SKM-1 (cell line): Measurements from ENCODE around the gene CRYBG1.

ENCODE experiments used
- DNase-seq: peaks from one replicate; lab custom pipeline; 2025; ENCODE audit not compliant: unreplicated experiment; lab: John Stamatoyannopoulos, UW

Gene CRYBG1

DNA sequence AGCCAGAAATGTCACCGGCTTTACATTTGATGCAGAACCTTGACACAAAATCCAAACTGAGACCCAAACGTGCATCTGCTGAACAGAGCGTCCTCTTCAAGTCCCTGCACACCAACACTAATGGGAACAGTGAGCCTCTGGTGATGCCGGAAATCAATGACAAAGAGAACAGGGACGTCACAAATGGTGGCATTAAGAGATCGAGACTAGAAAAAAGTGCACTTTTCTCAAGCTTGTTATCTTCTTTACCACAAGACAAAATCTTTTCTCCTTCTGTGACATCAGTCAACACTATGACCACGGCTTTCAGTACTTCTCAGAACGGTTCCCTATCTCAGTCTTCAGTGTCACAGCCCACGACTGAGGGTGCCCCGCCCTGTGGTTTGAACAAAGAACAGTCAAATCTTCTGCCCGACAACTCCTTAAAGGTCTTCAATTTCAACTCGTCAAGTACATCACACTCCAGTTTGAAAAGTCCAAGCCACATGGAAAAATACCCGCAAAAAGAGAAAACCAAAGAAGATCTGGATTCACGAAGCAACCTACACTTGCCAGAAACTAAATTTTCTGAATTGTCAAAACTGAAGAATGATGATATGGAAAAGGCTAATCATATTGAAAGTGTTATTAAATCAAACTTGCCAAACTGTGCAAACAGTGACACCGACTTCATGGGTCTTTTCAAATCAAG lies 160.3 kb downstream of the CRYBG1 start:
- DNase-seq, result peak; percentile 68

DNA sequence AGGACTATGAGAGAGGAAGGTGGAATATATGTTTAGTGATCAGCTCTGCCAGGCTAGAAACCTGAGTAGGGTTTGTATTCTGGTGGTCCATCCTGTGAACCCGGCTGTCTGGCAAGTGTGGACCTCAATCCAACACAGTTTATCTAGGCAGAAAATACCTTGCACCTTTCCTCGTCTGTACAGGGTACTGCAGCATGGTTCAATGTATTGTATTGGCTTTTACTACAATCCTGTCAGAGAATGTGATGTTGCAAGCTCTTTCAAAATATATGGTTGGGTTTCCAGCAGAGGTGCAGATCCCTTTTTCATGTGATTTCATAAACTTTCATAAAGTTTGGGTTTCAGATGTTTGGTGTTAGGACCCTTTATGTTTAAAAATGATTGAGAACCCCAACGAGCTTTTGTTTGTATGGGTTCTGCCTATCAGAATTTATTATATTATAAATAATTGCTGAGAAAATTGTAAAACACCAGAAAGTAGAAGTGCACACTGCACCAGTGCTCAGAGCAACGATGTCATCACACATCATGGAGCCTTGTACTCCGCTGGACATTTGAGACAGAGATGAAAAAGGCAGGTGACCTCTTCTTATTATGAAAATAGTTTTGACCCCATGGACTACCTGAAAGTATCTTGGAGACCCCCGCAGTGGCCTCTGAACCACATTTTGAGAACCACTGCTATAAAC lies 162.2 kb downstream of the CRYBG1 start:
- DNase-seq, result peak; percentile 70

- no peak for DNase-seq
Observed at GRCh38 chr6:106525107-106525881, 164.8 kb downstream of the CRYBG1 start.

DNA sequence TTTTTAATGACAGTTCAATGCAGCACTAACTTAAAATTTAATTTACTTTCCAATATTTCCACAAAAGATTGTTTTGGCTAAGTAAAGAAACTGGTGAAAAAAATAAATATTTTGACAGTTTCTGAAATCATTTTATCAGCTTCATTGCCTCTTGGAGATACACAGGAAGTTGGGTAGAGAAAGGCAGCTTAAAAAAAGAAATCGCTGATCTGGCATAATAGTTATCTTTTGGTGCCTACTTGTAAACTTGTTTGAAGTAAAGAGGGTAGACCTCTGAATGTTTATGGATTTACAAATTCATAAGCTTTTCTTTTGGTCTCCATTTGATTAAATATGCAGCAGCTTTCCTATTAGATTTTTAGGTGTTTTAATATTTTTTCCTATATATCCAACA lies 165.4 kb downstream of the CRYBG1 start:
- DNase-seq, result no peak

- DNase-seq, result no peak
Observed at GRCh38 chr6:106527117-106527516, 166.6 kb downstream of the CRYBG1 start.

GRCh38 chr6:106527979-106528378 lies 167.5 kb downstream of the CRYBG1 start:
- no peak for DNase-seq

DNA sequence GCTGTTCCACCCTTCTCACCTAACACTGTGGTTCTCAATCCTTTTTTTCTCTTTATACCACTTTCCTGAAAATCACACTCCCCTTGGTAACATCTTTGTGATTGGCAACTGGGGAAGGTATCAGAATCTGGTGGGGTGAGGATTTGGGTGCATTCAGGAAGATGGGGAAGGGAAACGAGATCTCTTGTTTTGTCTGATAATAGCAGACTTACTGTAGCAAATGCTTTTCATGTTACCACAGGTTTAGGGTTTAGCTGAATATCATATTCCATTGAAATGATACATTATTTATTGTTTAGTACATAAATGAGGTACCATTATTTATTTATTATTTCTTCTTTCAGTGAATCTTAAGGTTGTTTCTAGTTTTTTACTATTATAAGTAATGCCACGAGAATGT lies 168.0 kb downstream of the CRYBG1 start:
- DNase-seq, result no peak

DNA sequence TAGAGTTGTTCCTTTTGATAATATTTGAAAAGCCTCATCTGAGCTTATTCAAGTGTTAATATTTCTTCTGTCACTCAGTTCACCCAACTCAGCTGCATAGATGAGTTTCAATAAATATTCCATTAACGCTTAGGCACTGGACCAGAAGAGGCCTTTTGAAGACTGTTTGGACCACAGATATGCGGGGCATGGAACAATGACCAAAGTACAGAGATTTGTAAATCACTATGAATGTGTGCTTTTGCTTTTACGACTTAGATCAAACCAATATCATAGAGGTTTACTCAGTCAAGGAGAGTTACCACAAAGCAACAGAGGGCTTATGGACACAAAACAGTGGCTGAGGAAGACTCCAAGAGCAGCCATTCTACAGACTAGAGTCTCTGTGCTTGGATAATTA lies 168.9 kb downstream of the CRYBG1 start:
- DNase-seq, result no peak

DNA sequence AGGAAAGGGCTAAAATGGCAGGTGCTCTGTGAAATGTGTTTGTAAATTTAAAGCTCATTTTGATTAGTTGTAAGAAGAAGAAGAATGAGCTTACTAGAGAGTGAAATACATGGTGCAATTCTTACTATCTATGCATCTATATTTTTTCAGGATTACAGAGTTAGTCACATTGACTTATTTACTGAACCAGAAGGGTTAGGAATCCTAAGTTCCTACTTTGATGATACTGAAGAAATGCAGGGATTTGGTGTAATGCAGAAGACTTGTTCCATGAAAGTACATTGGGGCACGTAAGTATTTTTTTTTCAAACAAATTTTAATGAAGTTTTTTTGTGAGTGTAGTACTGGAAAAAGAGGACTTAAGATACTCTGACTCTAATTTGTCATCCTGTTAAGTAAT lies 169.5 kb downstream of the CRYBG1 start:
- no peak for DNase-seq

DNA sequence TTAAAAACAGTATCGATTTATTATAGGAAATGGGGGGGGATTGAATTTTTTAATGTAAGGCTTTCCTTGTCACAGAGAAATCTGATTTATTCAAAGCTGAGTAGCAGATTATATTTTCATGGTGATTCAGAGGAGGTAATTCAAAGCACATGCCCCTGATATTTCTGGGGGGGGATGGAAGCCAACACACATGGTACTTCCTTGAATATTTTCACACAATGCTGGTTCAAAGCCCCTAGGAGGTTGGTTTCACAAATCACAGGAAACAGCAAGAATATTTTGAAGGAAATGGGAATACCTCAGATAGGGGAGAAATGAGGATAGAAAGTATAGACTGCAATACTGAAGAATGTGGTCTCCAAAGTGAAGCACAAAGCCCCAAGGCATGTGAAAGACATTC lies 170.0 kb downstream of the CRYBG1 start:
- no peak for DNase-seq

GRCh38 chr6:106533054-106533453 lies 172.5 kb downstream of the CRYBG1 start:
- no peak for DNase-seq

GRCh38 chr6:106534004-106534403 lies 173.5 kb downstream of the CRYBG1 start:
- no peak for DNase-seq

GRCh38 chr6:106534564-106534982 lies 174.1 kb downstream of the CRYBG1 start:
- no peak for DNase-seq

- no peak for DNase-seq
Observed at GRCh38 chr6:106535012-106535411, 174.5 kb downstream of the CRYBG1 start.

DNA sequence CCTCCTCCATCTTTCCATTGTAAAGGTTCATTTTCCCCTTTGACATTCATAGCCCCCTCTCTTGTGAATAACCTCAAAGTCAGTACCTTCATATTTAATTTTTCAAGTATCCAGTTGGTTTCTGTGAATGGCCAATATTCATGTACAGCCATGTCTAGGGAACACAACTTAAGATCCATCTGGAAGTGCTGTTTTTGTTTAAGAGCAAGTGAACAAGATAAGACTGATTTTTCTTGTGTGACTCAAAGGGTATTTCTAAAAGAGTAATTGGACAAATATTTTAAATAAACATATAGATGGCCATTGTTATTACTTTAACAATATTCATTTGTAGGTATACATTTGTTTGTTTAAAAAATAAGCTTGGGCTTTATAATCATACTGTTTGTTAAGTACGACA lies 175.8 kb downstream of the CRYBG1 start:
- no peak for DNase-seq

DNA sequence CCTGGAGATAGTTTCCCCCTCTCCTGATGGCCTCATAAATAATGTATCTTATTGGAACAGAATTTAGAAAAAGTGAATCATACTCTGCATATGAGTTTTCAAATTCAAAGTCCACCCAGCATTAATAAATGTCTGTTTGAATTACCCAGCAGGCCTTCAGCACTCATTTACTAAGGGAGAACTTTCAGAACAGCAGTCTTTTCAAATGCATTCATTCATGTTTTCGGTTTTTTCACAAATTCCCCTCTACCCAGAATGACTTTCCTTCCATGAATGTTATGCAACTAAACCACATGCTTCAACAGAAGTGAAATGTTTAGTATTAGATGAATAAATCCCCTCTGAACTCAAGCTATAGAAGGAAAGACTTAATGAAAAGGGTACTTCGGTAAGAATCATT lies 176.3 kb downstream of the CRYBG1 start:
- no peak for DNase-seq

GRCh38 chr6:106537662-106538061 lies 177.1 kb downstream of the CRYBG1 start:
- DNase-seq, result no peak

GRCh38 chr6:106538145-106538544 lies 177.6 kb downstream of the CRYBG1 start:
- DNase-seq, result no peak

DNA sequence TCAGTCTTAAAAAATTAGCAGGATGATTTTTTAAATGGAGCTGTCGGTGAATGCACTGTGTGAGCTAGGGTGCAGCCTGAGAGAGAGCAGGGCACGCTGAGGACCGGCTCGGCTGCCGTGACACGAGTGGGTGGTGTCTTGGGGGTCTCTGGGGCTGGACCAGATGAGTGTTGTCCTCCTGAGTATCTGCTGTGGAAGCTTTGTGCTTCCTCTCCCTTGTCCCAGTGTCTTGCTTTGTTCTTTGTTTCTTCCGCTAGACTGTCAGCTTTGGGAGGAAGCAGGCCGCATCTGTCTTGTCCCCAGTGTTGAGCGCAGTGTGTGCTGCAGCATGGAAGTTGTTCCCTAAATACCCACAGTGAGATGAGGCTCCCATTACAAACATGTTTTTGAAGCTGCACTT lies 179.4 kb downstream of the CRYBG1 start:
- no peak for DNase-seq

DNA sequence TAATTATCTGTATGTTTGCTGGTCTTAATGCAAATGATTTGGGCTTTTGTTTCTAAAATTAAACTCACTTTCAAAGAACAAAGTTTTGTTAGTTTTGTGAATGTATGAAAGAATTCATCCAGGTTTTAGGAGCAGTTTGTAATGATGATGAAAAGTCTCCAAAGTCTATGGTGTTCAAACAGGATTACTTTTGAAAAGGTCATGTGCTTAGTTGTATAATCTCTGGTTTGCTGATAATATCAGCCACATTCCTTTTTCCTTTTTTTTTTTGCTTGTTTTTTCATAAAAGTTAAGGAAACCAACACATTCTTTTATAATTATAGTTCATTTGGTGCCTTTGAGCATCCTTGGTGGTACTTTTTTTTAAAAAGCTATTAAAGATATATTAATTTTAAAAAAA lies 179.9 kb downstream of the CRYBG1 start:
- DNase-seq, result no peak

- no peak for DNase-seq
Observed at GRCh38 chr6:106540907-106541306, 180.4 kb downstream of the CRYBG1 start.

DNA sequence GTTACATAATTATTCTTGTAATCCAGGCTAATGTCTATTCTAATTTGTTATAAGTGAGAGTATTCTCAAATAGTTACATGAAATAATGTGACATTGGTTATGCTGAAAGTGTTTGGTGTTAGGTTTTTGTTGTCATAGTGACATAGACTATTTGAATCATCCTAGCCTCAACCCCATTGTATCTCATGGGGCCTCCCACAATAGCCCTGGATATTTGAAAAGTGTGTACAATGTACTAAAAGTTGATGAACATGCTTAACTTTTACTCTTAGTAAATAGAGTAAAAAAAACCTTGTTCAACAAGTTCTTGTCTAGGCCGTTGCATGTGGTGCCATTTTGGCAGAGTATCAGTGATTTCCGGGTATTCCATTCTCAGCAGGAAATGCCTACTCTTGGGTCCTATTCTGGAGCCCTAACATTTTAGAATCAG lies 185.8 kb downstream of the CRYBG1 start:
- DNase-seq, result no peak
